Subcutaneous abdominal adipose tissue (tissue), 5 donors: ENCODE data around the gene FBXW5.

Experiments used
- H3K27ac ChIP-seq: one replicate; pipeline ENCODE4 v1.7.0; 2013; ENCODE audit warnings: low read depth, mild to moderate bottlenecking, inconsistent platforms, low read length, moderate library complexity
- H3K27me3 ChIP-seq, 5 donors: one replicate each; pipeline ENCODE4 v1.7.0; 2013; ENCODE audit warnings: low read length in 5 of 5, inconsistent platforms in 1 of 5; ENCODE audit not compliant: control insufficient read depth in 5 of 5, insufficient read depth in 4 of 5
- H3K36me3 ChIP-seq, 5 donors: one replicate each; pipeline ENCODE4 v1.7.0; 2013; ENCODE audit warnings: low read length in 5 of 5; ENCODE audit not compliant: control insufficient read depth in 5 of 5, insufficient read depth in 5 of 5
- H3K4me1 ChIP-seq, 5 donors: one replicate each; pipeline ENCODE4 v1.7.0; 2013; ENCODE audit warnings: low read length in 5 of 5, mild to moderate bottlenecking in 3 of 5, moderate library complexity in 1 of 5; ENCODE audit not compliant: control insufficient read depth in 5 of 5, insufficient read depth in 5 of 5
- H3K4me3 ChIP-seq, 5 donors: one replicate each; pipeline ENCODE4 v1.7.0; 2013; ENCODE audit warnings: low read length in 5 of 5, low read depth in 1 of 5
- H3K9ac ChIP-seq, 5 donors: one replicate each; pipeline ENCODE4 v1.7.0; 2013; ENCODE audit warnings: low read length in 5 of 5, mild to moderate bottlenecking in 4 of 5, moderate library complexity in 3 of 5
- H3K9me3 ChIP-seq, 5 donors: one replicate each; pipeline ENCODE4 v1.7.0; 2013; ENCODE audit warnings: low read length in 5 of 5; ENCODE audit not compliant: control insufficient read depth in 5 of 5
- donor health status: healthy.
- donor health status: healthy.
- donor health status: healthy.
- donor health status: healthy.
- donor health status: healthy.

The FBXW5 gene

DNA sequence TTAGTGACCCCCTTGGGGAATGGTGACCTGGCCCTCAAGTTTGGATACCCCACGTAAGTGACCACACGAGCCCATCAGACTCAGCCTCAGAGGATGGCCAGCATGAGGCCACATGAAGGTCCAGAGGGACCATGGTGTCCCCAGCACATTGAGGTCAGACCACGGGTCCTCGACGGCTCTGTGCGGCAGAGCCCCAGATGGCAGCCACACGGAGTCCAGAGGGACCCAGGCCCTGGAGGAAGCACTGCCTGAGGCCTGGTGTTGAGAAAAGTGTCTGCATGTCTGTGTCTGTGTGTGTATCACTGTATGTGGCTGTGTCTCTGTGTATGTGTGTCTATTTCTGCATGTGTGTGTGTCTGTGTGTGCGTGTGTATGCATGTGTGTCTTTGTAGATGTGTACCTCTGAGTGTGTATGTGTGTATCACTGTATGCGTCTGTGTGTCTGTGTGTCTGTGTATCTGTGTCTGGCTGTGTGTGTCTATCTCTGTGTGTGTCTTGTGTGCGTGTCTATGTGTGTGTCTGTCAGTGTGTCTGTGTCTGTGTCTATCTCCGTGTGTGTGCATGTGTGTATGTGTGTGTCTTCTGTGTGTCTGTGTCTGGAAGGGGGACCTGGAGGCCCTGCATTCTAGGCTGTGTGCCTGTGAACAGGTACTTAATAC is 39.2 kb upstream of the FBXW5 start:
- Histone ChIP-seq H3K36me3 (no peaks in the 10 kb centered on the region), H3K27me3 (peaks cover 10 to 40% (median 21%) of the 10 kb centered on the region in 5 donors), H3K4me3 (no peak overlapping the region), H3K9ac (no peak overlapping the region), H3K9me3 (no peaks in the 10 kb centered on the region), H3K27ac (no peak overlapping the region), H3K4me1 (peaks cover 0 to 38% (median 16%) of the 10 kb centered on the region in 5 donors)

DNA sequence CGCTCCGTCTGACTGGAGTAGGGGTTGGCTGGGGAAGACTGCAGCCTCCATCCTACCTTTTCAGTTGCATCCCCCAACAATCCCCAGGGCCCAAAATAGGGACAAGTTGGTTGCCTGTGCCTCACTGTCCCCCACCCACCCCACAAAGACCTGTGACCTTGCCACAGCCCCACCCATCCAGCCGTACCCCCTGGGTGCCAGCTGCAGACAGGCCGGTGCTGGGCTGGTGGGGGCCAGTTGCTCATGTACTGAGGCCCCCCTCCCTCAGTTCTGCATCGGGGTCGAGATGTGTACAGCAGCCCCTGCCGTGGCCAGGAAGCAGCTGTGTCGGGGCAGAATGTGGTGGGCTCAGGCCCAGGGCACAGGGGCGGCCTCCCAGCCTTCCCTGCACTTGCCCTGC is 38.6 kb upstream of the FBXW5 start:
- Histone ChIP-seq H3K27ac (no peak overlapping the region), H3K27me3 (peaks cover 10 to 40% (median 21%) of the 10 kb centered on the region in 5 donors), H3K4me3 (no peak overlapping the region), H3K9me3 (no peaks in the 10 kb centered on the region), H3K9ac (no peak overlapping the region), H3K36me3 (no peaks in the 10 kb centered on the region), H3K4me1 (peaks cover 0 to 39% (median 17%) of the 10 kb centered on the region in 5 donors)

DNA sequence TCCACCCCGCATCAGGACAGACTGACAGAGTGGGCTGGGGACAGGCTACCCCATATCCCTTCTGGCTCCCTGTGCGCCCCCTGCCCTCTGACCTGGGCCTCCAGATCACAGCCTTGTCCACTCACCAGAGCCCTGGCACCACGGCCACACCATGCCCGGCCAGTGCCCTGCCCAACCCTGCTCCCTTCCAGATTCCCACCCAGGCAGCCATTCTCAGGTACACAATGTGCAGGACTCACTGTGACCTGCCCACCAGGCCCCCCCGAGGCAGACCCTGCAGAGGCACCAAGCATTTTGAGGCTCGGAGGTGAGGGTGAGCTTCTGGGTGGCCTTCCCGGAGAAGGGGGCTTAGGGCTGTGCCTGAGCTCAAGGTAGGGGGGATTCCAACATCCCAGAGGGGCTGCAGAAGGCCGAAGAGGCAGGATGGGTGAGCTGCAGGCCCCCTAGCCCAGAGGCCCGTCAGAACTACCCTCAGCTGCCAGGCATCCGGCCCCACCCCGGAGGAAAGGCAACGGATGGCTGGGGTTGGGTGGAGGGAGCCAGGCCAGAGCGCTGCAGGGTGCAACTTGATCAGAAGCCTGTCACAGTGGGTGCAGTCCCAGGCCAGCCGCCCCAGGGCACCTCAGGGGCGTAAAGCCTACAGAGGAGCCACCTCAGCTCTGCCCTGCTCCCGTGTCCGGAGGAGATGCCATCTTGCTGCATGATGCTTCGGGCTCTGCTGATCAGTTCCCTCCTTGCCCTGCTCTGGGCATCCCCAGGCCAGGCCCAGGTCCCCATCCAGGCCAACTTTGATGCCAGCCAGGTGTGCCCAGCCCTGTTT is 37.9 kb upstream of the FBXW5 start, which contains the start of gene LCNL1:
LCNL1 (plus strand) TSS at position 762 of the 820 bp plus-strand sequence. CDS start 594 bp downstream, outside the sequence.
- no peaks in the 10 kb centered on the region for H3K9me3 ChIP-seq
- no peaks in the 10 kb centered on the region for H3K36me3 ChIP-seq
- H3K4me3 ChIP-seq: no peak within 1 kb of the TSS
- peak within 1 kb of the TSS in 1 of 5 donors; percentile 20 for H3K9ac ChIP-seq
- no peak within 1 kb of the TSS for H3K27ac ChIP-seq
- peaks cover 10 to 40% (median 21%) of the 10 kb centered on the region in 5 donors for H3K27me3 ChIP-seq
- peaks cover 0 to 46% (median 24%) of the 10 kb centered on the region in 5 donors for H3K4me1 ChIP-seq

DNA sequence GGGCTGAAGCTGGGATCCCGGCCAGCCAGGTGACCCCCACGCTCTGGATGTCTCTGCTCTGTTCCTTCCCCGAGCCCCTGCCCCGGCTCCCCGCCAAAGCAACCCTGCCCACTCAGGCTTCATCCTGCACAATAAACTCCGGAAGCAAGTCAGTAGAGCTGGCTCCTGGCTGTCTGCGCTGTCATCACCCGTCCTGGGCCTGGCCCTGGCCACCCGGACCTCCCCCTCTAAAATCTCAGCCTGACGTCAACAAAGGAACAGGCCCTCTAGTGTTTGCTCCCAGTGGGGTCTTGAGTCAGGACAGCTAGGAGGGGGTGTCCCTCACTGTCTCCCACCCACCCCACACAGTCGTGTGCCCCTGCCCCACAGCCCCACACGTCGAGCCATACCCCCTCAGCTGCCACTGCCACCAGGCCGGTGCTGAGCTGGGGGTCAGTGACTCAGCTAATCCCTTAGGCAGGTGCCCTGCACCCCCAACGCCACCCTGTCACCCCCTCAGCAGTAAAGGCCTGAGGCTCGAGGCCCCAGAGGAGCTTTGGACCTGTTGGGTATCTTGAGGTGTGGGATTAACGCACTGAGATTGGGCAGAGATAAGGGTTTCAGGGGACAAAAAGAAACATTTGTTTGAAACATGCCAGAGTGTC is 37.2 kb upstream of the FBXW5 start:
- Histone ChIP-seq H3K27me3 (peaks cover 10 to 40% (median 21%) of the 10 kb centered on the region in 5 donors), H3K4me1 (peaks cover 0 to 52% (median 31%) of the 10 kb centered on the region in 5 donors), H3K9ac (no peak overlapping the region), H3K36me3 (no peaks in the 10 kb centered on the region), H3K4me3 (no peak overlapping the region), H3K9me3 (no peaks in the 10 kb centered on the region), H3K27ac (no peak overlapping the region)

DNA sequence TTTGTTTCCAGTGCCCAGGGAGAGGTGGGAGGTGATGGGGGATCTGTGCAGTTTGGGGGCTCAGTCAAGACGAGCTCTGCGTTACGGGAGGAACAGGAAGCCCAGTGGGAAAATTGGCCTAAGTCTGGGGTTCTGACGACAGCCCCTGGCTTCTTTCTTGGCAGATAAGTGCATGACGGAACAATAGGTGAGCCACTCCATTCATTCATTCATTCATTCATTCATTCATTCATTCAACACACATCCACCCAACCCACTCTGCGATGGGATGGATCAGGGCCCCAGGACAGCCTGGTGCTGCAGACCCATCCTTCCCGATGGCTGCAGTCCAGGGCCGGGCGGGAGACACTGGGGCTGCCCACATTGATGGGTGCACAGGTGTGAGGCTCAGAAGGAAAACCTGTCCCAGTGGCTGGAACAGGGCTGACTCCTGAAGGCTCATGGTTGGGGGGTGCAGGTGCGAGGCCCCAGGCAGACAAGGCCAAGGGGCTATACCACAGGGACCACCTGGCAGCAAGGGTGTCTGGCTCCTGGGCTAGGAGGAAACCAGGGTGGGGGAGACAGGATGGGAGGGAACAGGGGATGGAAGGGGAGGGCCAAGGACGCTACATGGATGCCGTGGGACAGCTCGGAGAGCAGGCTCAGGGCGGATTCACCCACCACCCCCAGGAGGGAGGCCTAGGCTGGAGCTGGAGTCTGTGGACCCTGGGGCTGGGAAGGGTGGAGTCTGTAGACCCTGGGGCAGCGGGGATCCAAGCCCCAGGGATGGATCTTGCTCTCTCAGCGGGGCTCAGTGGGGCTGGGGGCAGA is 36.3 kb upstream of the FBXW5 start:
- Histone ChIP-seq H3K36me3 (no peaks in the 10 kb centered on the region), H3K4me1 (peaks cover 0 to 59% (median 31%) of the 10 kb centered on the region in 5 donors), H3K27ac (no peak overlapping the region), H3K9me3 (no peaks in the 10 kb centered on the region), H3K27me3 (peaks cover 10 to 38% (median 21%) of the 10 kb centered on the region in 5 donors), H3K4me3 (no peak overlapping the region), H3K9ac (no peak overlapping the region)

DNA sequence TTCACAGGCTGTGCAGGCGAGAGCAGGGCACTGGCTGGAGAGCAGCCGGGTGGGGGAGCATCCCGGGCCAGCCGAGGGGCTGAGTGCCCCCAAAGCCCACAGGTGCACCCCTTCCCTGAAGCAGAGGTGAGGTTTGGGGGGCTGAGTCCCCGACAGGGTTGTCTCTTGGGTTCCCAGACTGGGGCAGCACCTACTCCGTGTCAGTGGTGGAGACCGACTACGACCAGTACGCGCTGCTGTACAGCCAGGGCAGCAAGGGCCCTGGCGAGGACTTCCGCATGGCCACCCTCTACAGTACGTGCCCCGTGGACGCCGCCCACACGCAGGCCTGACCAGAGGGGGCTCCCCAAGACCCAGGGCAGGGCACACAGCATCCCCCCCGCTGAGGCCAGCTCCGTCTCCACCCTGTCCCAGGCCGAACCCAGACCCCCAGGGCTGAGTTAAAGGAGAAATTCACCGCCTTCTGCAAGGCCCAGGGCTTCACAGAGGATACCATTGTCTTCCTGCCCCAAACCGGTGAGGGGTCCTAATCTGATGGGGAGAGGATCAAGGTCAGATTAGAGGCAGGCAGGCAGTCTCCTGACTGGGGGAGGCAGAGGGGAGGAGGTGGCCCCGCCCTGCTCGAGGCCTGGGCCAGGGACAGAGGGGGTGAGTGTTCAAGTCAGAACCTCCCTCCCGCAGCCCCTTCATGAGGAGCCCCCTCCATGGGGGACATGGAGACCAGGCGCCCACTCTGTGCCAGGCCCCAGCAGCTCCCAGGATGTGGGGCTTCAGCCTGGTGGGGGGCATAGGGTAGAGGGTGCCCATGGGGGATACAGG is 35.4 kb upstream of the FBXW5 start:
- Histone ChIP-seq H3K27me3 (peaks cover 6 to 34% (median 16%) of the 10 kb centered on the region in 5 donors), H3K36me3 (no peaks in the 10 kb centered on the region), H3K4me1 (peaks cover 0 to 62% (median 28%) of the 10 kb centered on the region in 5 donors), H3K9me3 (no peaks in the 10 kb centered on the region), H3K9ac (no peak overlapping the region), H3K4me3 (no peak overlapping the region), H3K27ac (no peak overlapping the region)

DNA sequence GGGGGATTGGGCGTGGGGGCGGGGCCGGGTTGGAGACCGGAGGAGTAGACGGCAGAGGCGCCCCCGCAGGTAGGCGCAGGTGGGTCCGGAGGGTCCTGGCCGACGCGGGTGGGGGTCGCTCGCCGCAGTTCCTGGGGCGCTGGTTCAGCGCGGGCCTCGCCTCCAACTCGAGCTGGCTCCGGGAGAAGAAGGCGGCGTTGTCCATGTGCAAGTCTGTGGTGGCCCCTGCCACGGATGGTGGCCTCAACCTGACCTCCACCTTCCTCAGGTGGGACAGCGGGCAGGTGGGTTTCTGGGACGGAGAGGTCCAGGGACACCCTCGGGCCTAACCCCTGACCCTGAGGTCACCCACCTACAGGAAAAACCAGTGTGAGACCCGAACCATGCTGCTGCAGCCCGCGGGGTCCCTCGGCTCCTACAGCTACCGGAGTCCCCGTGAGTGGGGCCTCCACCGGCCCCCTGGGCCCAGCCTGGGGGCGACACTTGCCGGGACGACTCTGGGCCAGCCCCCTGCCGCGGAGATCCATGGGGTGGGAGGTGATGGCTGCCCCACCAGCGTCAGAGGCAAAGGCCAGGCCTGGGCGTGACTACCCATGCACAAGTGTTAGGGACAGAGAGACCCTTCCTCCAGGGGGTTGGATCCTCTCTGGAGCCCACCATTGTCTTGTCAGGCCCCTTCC is 34.5 kb upstream of the FBXW5 start:
- Histone ChIP-seq H3K9ac (no peak overlapping the region), H3K4me1 (peaks cover 0 to 65% (median 27%) of the 10 kb centered on the region in 5 donors), H3K4me3 (no peak overlapping the region), H3K36me3 (no peaks in the 10 kb centered on the region), H3K27ac (no peak overlapping the region), H3K27me3 (peaks cover 0 to 25% (median 7%) of the 10 kb centered on the region in 5 donors), H3K9me3 (no peaks in the 10 kb centered on the region)

DNA sequence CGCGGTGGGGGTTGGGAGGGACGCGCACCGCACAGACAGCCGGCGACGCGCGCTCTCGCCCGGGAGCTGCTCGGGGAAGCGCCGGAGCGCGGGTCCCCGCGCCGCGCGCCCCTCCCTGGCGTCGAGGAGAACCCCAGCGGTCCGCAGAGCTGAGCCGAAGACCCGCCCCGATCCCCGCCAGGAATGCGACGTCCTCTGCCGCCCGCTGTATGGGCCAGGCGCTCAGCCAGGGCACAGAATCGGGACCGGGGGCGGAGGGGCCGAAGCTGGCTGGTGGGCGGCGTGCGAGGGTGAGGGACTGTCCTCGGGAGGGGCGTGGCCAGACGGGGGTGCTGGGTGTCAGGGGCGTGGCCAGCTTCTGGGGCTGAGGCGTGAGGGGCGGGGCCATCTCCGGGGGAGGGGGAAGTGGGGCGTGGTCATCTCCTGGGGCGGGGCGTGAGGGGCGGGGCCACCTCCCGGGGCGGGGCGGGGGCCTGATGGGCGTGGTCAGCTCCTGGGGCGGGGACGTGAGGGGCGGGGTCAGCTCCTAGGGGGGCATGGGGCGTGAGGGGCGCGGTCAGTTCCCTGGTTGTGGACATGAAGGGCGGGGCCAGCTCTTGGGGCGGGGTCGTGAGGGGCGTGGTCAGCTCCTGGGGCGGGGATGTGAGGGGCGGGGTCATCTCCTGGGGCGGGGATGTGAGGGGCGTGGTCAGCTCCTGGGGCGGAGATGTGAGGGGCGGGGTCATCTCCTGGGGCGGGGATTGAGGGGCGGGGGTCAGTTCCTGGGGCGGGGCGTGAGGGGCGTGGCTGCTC is 33.7 kb upstream of the FBXW5 start:
- no peaks in the 10 kb centered on the region for H3K36me3 ChIP-seq
- H3K9ac ChIP-seq: peak overlapping the region in 2 of 5 donors; percentile 30 to 41
- no peak overlapping the region for H3K27ac ChIP-seq
- H3K4me1 ChIP-seq: peaks cover 0 to 65% (median 27%) of the 10 kb centered on the region in 5 donors
- H3K9me3 ChIP-seq: no peaks in the 10 kb centered on the region
- peak overlapping the region in 4 of 5 donors; percentile 30 to 67 (median 44) for H3K4me3 ChIP-seq
- peaks cover 0 to 18% (median under 1%) of the 10 kb centered on the region in 5 donors for H3K27me3 ChIP-seq
